SH-SY5Y (cell line): ENCODE results near the gene POLR2L.

ENCODE experiments used
- GATA2 ChIP-seq: IDR thresholded peaks from 2 replicates; pipeline ENCODE4 v1.6.1; 2011; ENCODE audit warnings: mild to moderate bottlenecking, low read depth, low read length
- GATA3 ChIP-seq: IDR thresholded peaks from 2 replicates; pipeline ENCODE4 v1.6.1; 2011; ENCODE audit warnings: low read depth, mild to moderate bottlenecking, low read length, moderate library complexity

DNA sequence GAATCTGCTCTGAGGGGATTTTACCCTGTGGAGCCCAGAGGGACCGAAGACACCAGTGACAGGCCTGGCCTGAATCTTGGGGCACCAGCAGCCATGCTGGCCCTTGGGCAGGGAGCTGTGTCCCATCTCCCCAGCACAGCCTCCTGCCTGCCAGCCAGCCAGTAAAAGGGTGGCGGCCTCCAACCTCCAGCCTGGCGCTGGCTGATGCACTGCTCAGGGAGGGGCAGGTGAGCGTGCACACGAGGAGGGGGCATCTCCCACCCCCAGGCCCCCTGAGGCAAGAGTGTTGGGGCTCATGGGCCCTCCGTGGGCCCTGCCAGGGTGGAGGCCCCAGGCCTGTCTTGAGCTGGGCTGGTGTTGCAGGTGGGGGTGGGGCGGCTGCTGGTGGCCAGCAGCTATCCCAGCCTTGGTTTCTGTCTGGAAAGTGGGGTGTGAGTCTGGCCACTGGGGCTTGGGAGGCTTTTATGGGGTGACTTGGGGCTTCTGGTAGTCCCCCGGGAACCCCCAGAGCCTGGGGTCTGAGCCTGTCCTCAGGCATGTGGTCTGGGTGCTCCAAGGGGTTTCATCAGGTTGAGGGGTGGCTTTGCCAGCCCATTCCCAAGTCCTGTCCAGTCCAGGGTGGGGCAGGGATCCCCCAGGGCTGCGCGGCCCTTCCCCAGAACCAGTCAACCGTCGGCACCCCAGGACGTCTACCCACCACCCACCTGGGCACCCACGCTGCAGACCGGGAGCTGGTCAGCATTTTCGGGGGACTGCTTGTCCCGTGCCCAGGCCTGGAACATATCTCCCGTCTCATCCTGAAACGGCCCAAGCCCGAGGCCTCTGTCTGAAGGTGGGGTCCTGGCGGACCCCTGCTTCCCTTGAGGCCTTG, 18.1 kb upstream of the POLR2L start:
- TF ChIP-seq GATA3: no peak
- no peak for TF ChIP-seq GATA2
